Measurements from ENCODE around the gene SPAG17. TPM values are rescaled to one million over a fixed set of nuclear protein-coding genes. Genes with fewer than 3 reads are reported as not detected.
A peak's percentile ranks its signal among the peaks of the same experiment; 100 is the strongest.

SPAG17 gene
- total and polyA plus RNA-seq, 2 of the 4 experiments (the other 2 are of a cell fraction) = 0.10 TPM; not detected in 1

DNA sequence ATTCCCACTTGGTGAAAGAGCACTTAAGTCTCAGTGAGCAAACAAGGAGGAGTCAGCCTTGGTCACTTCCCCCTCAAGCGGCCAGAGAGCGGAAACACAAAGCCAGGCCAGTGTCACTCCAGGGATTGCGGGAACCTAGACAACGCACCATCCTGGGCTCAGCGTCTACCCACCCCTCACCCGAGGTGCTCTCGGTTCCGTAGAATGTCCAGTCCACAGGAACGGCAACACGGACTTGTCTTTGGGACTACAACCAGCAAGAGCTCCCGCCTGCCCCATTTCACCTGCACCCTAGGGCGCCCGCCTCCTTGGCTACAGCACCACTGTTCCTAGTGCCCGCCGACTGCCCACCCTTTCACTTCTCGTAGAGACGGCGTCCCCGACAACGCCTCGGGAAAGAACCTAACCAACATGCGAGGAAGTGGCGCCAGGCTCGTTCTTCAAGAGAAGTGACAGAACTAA, 256.1 kb downstream of the SPAG17 start:
- H2BK20ac ChIP-seq (ENCODE audit: low read depth, low read length) = no peak overlapping the region
- H3K4me1 ChIP-seq (ENCODE audit: control insufficient read depth, insufficient read depth, low read length) = 0 out of 2 replicates have a peak, but pooled peaks cover 3% of the 10 kb centered on the region
- H2AFZ ChIP-seq (replicated peaks; ENCODE audit: low read length, poor library complexity) = peak overlapping the region; percentile 99
- TF ChIP-seq RAD21 (IDR thresholded peaks at IDR 0.05; ENCODE audit: low read length) = peak; percentile 45
- TF ChIP-seq CEBPB (IDR thresholded peaks at IDR 0.05; ENCODE audit: low read depth, low read length) = no peak
- no peak for TF ChIP-seq POLR2A (IDR thresholded peaks at IDR 0.05; ENCODE audit: low read depth, low read length)
- peak; percentile 28; the same call in 1 of the 2 replicates for TF ChIP-seq SMC3 (IDR thresholded peaks at IDR 0.05; ENCODE audit: low read depth, low read length)
- TF ChIP-seq FOS (IDR thresholded peaks at IDR 0.05; ENCODE audit: low read depth, low read length) = no peak
- no peak for TF ChIP-seq BHLHE40 (IDR thresholded peaks at IDR 0.05; ENCODE audit: low read depth, low read length)
- TF ChIP-seq, protein P1, sequence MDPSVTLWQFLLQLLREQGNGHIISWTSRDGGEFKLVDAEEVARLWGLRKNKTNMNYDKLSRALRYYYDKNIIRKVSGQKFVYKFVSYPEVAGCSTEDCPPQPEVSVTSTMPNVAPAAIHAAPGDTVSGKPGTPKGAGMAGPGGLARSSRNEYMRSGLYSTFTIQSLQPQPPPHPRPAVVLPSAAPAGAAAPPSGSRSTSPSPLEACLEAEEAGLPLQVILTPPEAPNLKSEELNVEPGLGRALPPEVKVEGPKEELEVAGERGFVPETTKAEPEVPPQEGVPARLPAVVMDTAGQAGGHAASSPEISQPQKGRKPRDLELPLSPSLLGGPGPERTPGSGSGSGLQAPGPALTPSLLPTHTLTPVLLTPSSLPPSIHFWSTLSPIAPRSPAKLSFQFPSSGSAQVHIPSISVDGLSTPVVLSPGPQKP (IDR thresholded peaks at IDR 0.05; ENCODE audit: borderline replicate concordance, low read depth, low read length) = no peak
- TF ChIP-seq MAZ (IDR thresholded peaks at IDR 0.05; ENCODE audit: borderline replicate concordance, low read depth, low read length) = no peak
- TF ChIP-seq RFX5 (IDR thresholded peaks at IDR 0.05; ENCODE audit: low read depth, low read length) = no peak
- TF ChIP-seq, protein P2, sequence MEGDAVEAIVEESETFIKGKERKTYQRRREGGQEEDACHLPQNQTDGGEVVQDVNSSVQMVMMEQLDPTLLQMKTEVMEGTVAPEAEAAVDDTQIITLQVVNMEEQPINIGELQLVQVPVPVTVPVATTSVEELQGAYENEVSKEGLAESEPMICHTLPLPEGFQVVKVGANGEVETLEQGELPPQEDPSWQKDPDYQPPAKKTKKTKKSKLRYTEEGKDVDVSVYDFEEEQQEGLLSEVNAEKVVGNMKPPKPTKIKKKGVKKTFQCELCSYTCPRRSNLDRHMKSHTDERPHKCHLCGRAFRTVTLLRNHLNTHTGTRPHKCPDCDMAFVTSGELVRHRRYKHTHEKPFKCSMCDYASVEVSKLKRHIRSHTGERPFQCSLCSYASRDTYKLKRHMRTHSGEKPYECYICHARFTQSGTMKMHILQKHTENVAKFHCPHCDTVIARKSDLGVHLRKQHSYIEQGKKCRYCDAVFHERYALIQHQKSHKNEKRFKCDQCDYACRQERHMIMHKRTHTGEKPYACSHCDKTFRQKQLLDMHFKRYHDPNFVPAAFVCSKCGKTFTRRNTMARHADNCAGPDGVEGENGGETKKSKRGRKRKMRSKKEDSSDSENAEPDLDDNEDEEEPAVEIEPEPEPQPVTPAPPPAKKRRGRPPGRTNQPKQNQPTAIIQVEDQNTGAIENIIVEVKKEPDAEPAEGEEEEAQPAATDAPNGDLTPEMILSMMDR (conservative IDR thresholded peaks at IDR 0.05; ENCODE audit: low read depth, low read length) = peak; percentile 41
- peak overlapping the region; percentile 85 for H3K4me2 ChIP-seq (ENCODE audit: low read depth, low read length)
- H4K5ac ChIP-seq (ENCODE audit: low read depth, low read length) = no peak overlapping the region
- in situ Hi-C loops (cut with MboI; ENCODE audit: low sequenced_read_pairs) = no loop called here
- H3K36me3 ChIP-seq (ENCODE audit: control insufficient read depth, insufficient read depth, low read length) = peaks cover 1% of the 10 kb centered on the region; the same call in 1 of the 2 replicates
- CTCF ChIA-PET = interaction anchor here (0.6 to 1.4 kb wide), 4 partner anchors 18 to 175 kb away, joined by 3 to 4 read pairs (median 3); no protein-coding TSS in a partner anchor
- intact Hi-C loops (cut with micrococcal nuclease) = loop anchor here (1.0 to 10.0 kb wide), 3 partner anchors 59 to 1783 kb away; partner anchors contain the start of genes PHGDH and TTF2
- peaks cover 8% of the 10 kb centered on the region; the same call in 1 of the 2 replicates for H4K20me1 ChIP-seq (ENCODE audit: insufficient read depth, low read length)
- H2BK5ac ChIP-seq (ENCODE audit: low read depth, low read length, poor library complexity, severe bottlenecking) = peak overlapping the region; percentile 31
- 0% methylated on average over 5 of the region's 24 CpGs; no CpG with 5 or more reads in 1 of the 2 experiments for WGBS, 2 experiments (ENCODE audit: extremely low coverage in 2 of 2, insufficient read length in 1 of 2)
- POLR2A ChIA-PET (ENCODE audit: unreplicated experiment) = no interaction called here
- H2BK120ac ChIP-seq (ENCODE audit: low read depth, low read length) = no peak overlapping the region
- H3K79me1 ChIP-seq (ENCODE audit: low read depth in 1 of 2, low read length in 2 of 2) = peaks cover 15 to 74% of the 10 kb centered on the region in 2 experiments
- H3K4me3 ChIP-seq (ENCODE audit: insufficient read depth, low read depth, low read length) = peak overlapping the region; percentile 89
- H3K27me3 ChIP-seq (ENCODE audit: control insufficient read depth, insufficient read depth, low read length) = no peaks in the 10 kb centered on the region
- ATAC-seq (ENCODE audit: low read depth) = peak; percentile 79
- no peaks in the 10 kb centered on the region for H3K9me3 ChIP-seq (ENCODE audit: control insufficient read depth, insufficient read depth, low read length)
- H3K9me1 ChIP-seq (ENCODE audit: insufficient read depth, low read length) = peaks cover 3% of the 10 kb centered on the region
- peak overlapping the region in 1 of 2 experiments; percentile 54; a peak in 1 of 4 replicates for H4K8ac ChIP-seq (ENCODE audit: low read depth in 2 of 2, low read length in 2 of 2)
- dilution Hi-C loops (cut with HindIII; ENCODE audit: low sequenced_read_pairs, unreplicated experiment) = no loop called here
- H3K9ac ChIP-seq (ENCODE audit: low read depth, low read length) = peak overlapping the region; percentile 70
- DNase-seq = peak; percentile 63
- H3K56ac ChIP-seq (ENCODE audit: extremely low read depth, insufficient read depth, low read length) = 0 out of 2 replicates have a peak overlapping the region, but pooled peaks have one; percentile 20
- peak overlapping the region; percentile 66 for H3K4ac ChIP-seq (ENCODE audit: low read depth, low read length)
- H2AK5ac ChIP-seq (ENCODE audit: low read depth, low read length) = peak overlapping the region; percentile 54; the same call in 1 of the 2 replicates
- H4K91ac ChIP-seq (ENCODE audit: insufficient read depth, low read depth, low read length) = no peak overlapping the region
- H3K14ac ChIP-seq (replicated peaks; ENCODE audit: low read depth, low read length) = 0 out of 2 replicates have a peak overlapping the region, but pooled peaks have one; percentile 65
- BruUV-seq (replicated peaks) = no TSS peak
- peak overlapping the region; percentile 79 for H3K27ac ChIP-seq (ENCODE audit: insufficient read depth, low read length)
- H3K23ac ChIP-seq (ENCODE audit: low read depth, low read length) = peak overlapping the region; percentile 78
- peak overlapping the region; percentile 86 for H2AK9ac ChIP-seq (replicated peaks; ENCODE audit: low read depth, low read length, poor library complexity)
- no peak overlapping the region for H3K18ac ChIP-seq (ENCODE audit: low read depth, low read length)
- H2BK15ac ChIP-seq (ENCODE audit: low read depth, low read length) = no peak overlapping the region

Measured in IMR-90 (cell line).